GM21515 (cell line): ENCODE measurements around the gene S100A16.
"Not testable (repeated sequence)": the region's sequence is repeated elsewhere in the genome, so short reads cannot be mapped to it uniquely, and the experiment has no call there.

Experiments
- ATAC-seq: cut with Tn5 transposase; IDR thresholded peaks from one replicate; pipeline ENCODE4 v1.9.1; 2021; ENCODE audit not compliant: unreplicated experiment

S100A16 gene

GRCh38 chr1:153588033-153588432 is 24.9 kb downstream of the S100A16 start:
- not testable (repeated sequence) for ATAC-seq

- no peak for ATAC-seq
These were observed 25.6 kb downstream of the S100A16 start for GRCh38 chr1:153587314-153587713.

GRCh38 chr1:153586347-153586746 is 26.6 kb downstream of the S100A16 start:
- ATAC-seq = no peak

GRCh38 chr1:153585006-153585405 is 27.9 kb downstream of the S100A16 start:
- no peak for ATAC-seq

GRCh38 chr1:153583976-153584375 is 29.0 kb downstream of the S100A16 start:
- ATAC-seq = no peak

- not testable (repeated sequence) for ATAC-seq
These were observed 29.4 kb downstream of the S100A16 start for GRCh38 chr1:153583514-153583913.

GRCh38 chr1:153582836-153583235 is 30.1 kb downstream of the S100A16 start:
- not testable (repeated sequence) for ATAC-seq

- ATAC-seq = no peak
These were observed 34.0 kb downstream of the S100A16 start for GRCh38 chr1:153578936-153579335.

- no peak for ATAC-seq
These were observed 34.4 kb downstream of the S100A16 start for GRCh38 chr1:153578490-153578889.

- ATAC-seq = no peak
These were observed 35.3 kb downstream of the S100A16 start for GRCh38 chr1:153577624-153578051.

GRCh38 chr1:153577138-153577537 is 35.8 kb downstream of the S100A16 start:
- no peak for ATAC-seq

GRCh38 chr1:153575497-153575896 is 37.4 kb downstream of the S100A16 start:
- not testable (repeated sequence) for ATAC-seq

- ATAC-seq = not testable (repeated sequence)
These were observed 37.9 kb downstream of the S100A16 start for GRCh38 chr1:153575081-153575491.

GRCh38 chr1:153573351-153573750 is 39.6 kb downstream of the S100A16 start:
- no peak for ATAC-seq

- ATAC-seq = no peak
These were observed 40.3 kb downstream of the S100A16 start for GRCh38 chr1:153572569-153573015.

- no peak for ATAC-seq
These were observed 41.2 kb downstream of the S100A16 start for GRCh38 chr1:153571706-153572105.

- ATAC-seq = no peak
These were observed 42.1 kb downstream of the S100A16 start for GRCh38 chr1:153570874-153571273.

- ATAC-seq = no peak
These were observed 43.5 kb downstream of the S100A16 start for GRCh38 chr1:153569465-153569864.

- no peak for ATAC-seq
These were observed 44.4 kb downstream of the S100A16 start for GRCh38 chr1:153568367-153569099.

- no peak for ATAC-seq
These were observed 45.1 kb downstream of the S100A16 start for GRCh38 chr1:153567621-153568366.

GRCh38 chr1:153566414-153567371 is 46.2 kb downstream of the S100A16 start:
- no peak for ATAC-seq
